Inferior parietal cortex (tissue), 1 donor: Measurements from ENCODE around the gene KANK4.

Experiments used
- DNase-seq: peaks from one replicate; pipeline ENCODE4 v3.0.0-alpha.2; 2016; ENCODE audit errors: extremely low spot score

The KANK4 gene

GRCh38 chr1:62304975-62305374 lies 14.3 kb downstream of the KANK4 start:
- DNase-seq: no peak

- no peak for DNase-seq
These were observed 14.7 kb downstream of the KANK4 start for GRCh38 chr1:62304515-62304914.

- DNase-seq: no peak
These were observed 17.4 kb downstream of the KANK4 start for GRCh38 chr1:62301726-62302390.

- DNase-seq: peak; percentile 21
These were observed 19.6 kb downstream of the KANK4 start for GRCh38 chr1:62299426-62300200.

- DNase-seq: peak; percentile 35
These were observed 23.2 kb downstream of the KANK4 start for GRCh38 chr1:62295921-62296491.

GRCh38 chr1:62294261-62294660 lies 25.0 kb downstream of the KANK4 start:
- peak; percentile 29 for DNase-seq

- no peak for DNase-seq
These were observed 30.6 kb downstream of the KANK4 start for GRCh38 chr1:62288662-62289061.

- no peak for DNase-seq
These were observed 31.0 kb downstream of the KANK4 start for GRCh38 chr1:62288224-62288623.

- DNase-seq: no peak
These were observed 32.4 kb downstream of the KANK4 start for GRCh38 chr1:62286786-62287224.

- no peak for DNase-seq
These were observed 33.0 kb downstream of the KANK4 start for GRCh38 chr1:62285984-62286785.

- DNase-seq: no peak
These were observed 33.8 kb downstream of the KANK4 start for GRCh38 chr1:62285440-62285839.

GRCh38 chr1:62283986-62284385 lies 35.2 kb downstream of the KANK4 start:
- no peak for DNase-seq

- DNase-seq: no peak
These were observed 36.1 kb downstream of the KANK4 start for GRCh38 chr1:62282909-62283755.

- no peak for DNase-seq
These were observed 37.2 kb downstream of the KANK4 start for GRCh38 chr1:62281922-62282555.

GRCh38 chr1:62280960-62281465 lies 38.2 kb downstream of the KANK4 start:
- DNase-seq: no peak

- no peak for DNase-seq
These were observed 39.1 kb downstream of the KANK4 start for GRCh38 chr1:62280150-62280549.

GRCh38 chr1:62276791-62277190 lies 42.4 kb downstream of the KANK4 start:
- no peak for DNase-seq

GRCh38 chr1:62274496-62275485 lies 44.4 kb downstream of the KANK4 start:
- no peak for DNase-seq

- no peak for DNase-seq
These were observed 45.3 kb downstream of the KANK4 start for GRCh38 chr1:62273953-62274352.
